Activated CD4-positive, CD25-positive, alpha-beta regulatory T cell treated with anti-CD3 and anti-CD28 coated beads, Interleukin-2, amount 50 U/mL, for 16 hours (primary cell): ENCODE results near the gene ALX3.
"Not testable (repeated sequence)": the region's sequence is repeated elsewhere in the genome, so short reads cannot be mapped to it uniquely, and the experiment has no call there.

Source experiments
- DNase-seq: peaks from one replicate; pipeline ENCODE4 v3.0.0-alpha.2; 2020; ENCODE audit warnings: low read depth, low spot score

The ALX3 gene

DNA sequence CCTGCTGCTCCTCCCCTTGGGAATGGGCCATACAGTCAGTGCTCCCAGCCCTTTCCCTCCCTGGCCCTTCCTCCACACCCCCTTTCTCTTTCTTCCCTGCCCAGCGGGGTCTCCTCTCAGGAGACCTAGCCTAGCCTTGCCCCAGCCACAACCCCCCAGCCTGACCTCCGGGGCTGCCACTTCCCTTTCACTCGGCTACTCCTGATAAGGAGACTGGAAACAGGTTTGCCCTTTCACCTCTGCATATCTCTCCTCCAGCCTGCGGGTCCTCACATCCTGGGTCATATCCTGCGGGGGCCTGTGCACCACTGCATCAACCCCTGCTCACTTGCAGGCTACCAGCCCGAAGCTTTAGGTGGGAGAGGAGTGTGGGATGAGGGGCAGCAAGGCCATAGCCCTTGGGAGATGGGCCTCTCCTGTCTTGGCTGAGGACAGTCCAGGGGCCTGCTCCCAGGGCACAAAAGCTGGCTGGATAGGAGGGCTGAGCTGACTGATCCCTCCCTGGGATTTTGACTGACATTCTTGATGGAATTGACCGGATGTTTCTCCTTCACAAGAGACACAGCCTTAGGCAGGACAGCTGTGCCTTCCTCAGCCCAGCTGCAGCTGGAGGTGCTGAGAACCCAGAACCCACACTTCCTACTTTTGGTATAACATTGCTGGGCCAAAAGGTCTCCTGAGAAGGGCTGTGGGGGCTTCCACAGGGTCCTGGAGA is 19.2 kb upstream of the ALX3 start:
- no peak for DNase-seq

DNA sequence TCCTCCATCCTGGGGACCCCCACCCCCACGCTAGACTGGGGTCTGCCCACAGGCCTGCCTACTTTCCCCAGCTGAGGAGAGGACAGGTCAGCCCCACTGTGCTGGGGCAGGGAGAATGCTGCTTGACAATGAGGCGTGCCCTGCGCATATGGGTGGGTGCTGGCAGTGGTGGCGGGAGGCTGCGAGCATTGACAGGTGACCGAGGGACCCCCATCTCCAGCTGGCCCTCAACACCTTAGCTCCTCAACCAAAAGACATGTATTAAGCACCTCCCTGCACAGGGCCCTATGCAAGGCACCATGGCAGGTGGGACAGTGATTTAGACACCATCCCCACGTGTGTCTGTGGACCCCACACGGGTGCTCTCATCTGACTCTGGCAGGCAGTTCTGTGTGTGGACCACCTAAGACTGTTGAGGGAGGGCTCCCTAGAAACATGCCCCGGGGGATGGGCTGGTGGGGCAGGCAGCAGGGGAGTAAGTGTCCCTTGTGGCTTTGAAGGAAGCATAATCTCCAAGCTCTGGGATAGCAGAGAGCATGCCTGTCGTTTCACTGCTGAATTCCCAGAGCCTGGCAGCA is 18.4 kb upstream of the ALX3 start:
- no peak for DNase-seq

DNA sequence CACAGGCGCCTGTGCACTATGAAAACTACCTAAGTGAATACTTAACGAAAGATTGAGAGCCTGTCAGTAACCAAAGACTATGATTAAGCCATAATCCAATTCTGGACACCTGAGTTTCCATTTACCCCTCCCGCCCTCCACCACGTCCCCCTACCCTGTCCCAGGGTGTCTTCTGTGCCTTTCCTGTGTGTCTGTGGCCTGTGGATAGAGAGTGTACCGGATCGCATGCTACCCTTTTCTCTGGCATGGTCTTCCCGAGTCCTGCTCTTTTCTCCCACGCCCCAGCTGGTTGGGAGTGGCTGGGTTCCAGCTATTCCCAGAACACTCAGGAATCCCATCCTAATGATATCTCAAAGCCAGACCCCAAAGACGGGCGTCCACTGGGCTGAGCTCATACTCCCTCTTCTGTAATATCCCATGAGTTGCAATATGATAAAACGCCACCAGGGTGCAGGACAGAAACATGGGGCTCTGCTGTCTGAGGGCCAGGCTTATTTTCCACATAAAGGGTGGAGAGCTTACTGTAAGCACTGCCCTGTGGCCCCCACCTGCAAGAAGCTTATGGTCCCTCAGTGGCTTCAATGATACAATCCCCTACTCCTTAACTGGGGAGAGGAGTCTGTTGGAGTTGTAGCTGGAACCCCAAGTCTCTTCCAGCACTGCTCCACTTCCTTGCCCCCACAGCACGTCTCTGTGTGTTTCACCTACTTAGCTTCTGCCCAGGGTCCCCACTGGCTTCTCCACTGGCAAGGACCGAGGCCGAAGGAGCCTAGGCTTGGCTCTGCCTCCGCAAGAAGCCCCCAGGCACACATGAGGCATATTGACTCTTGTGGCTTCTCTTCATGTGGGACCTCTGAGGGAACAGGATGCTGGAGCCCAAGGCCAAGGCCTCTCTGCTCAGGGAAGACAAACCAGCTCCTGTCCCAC is 17.6 kb upstream of the ALX3 start:
- DNase-seq, result no peak

DNA sequence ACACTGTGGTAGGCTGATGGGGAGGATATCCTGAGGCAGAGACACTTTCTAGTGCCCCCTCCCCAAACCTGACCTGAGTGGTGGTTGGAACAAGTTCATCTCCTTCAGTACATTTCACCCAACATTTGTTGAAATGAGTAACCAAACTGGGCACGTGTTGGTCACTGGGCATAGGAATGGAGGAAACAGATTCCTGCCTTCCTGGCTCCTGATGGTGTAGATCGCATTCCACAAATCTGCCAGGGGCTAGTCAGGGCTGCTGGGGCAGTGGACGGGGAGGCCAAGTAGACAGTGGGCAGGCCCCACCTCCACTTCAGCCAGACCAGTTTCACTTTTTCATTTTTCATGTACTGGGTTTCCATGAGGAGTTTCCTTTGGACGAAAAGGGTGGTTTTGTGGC is 16.5 kb upstream of the ALX3 start:
- no peak for DNase-seq

DNA sequence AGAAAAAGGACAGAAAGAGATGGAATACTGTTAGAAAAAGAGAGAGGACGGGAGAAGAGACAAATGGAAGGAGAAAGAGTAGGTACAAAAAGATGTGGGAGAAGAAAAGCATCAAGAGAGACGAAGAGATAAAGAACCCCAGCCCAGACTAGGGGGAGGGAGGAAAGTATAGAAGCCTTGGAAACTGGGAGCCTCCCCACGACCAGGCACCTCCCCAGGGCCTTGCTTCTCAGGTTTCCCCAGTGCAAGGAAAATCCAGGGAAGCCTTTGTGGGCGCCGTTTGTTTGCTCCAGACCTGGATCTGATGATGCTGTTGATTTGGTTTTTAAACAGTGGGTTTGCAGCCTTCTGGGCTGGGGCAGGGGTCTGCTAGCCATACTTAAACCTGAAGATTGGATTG is 15.2 kb upstream of the ALX3 start:
- DNase-seq, result no peak

DNA sequence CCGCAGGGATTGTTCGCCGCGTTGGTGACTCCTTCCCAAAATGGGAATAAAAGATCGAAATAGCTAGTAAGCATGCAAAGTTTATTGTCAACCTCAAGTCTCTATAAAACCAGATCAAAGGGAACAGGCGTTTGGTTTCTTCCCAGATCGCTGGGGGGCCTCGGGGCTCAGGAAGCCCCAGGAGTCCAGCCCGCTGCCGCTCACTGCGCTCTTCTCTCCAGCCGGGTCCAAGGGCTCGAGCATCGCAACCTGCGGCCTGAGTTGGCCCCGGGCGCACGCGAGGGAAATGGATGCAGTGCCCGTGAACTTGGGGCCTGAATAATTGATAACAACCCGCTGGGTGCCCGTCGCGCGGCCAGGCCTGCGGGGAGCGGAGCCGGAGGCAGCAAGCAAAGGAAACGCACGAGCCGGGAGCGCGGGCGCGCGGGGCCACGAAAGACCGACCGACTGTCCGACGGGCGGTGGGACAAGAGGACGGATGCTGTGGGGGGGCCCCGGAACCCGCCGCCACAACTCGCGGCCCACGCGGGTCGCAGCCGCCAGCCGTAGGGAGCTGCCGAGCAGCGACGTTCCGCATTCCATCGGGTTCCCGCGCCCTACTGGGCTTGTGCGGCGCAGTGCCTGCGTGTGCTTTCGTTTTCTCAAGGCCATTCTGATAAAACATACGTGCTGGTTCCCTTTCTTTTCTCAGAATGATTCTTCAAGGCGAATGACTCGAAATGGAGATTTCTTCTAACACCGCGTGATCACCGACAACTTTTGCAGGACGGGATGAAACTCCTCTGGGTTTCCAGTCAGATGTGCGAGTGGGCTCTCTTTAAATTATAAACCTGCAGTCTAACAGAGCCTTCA is 14.0 kb upstream of the ALX3 start:
- no peak for DNase-seq

DNA sequence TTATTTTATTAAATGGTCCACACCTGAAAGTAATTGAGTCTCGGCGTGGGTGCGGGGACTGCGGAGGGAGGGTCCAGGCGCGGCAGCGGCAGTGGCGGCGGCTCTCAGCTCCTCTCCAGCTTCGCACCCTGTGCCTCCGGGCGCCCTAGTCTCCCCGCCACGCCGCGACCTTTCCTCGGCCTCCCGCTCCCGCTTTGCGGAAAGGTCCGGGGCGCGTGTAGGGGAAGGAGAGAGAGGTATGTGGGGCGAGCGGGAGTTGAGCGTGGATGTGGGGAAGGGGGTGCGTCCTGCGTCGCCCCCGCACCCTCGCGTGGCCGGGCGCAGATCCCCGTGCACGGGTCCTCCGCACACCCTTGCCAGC is 13.4 kb upstream of the ALX3 start:
- no peak for DNase-seq

DNA sequence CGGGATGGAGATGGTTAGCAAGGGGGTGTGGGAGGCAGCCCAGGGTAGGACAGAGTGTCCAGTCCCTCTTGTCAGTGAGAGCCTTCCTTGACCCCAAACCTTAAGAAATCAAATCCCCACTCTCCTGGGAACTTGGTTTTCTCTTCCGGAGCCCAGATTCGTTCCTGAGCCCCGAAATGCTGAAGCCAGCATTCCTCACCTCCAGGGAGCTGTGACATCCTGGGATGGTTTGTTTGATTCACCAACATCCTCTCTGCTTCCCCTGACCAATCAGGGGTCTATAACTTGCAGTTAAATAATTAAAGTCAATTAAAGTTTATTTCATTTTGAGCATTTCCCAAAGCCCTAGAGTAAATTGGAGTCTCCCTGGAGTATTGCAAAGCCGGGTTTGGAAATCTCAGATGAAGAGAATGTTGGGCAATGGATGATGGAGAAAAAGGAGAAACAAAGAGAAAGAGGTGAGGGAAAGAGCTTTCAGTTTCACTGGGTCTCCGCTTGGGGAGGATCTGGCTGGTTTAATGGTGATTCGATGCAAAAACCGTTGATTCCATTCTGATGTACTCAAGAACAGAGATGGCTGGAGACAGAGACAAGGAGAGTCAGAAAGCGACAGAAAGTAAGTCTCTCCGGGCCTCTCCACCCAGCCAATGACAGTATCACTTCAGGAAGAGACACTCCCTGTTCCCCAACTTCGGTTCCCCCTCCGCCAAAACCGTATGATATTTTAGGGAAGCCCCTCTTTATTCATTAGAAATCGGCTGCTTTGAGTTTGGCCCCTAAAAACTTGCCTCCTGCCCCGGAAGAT is 12.8 kb upstream of the ALX3 start:
- no peak for DNase-seq

DNA sequence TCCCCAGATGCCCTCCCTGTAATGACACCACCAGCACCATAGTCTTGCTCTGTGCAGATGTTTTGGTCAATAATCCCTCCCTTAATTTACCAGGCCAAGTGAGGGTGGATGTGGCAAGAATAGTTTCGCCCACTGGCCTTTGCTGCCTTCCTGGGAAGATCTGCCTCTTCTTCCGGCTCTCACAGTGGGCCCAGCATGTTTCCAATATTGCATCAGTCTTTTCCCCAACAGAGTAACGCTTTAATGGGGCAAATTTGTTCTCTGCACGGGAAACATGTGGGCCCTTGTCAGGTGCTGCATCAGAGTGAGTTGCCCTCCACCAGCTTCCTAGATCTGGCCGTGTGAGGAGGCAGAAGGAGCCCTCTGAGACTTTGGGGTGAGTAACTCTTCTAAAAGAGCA is 12.0 kb upstream of the ALX3 start:
- DNase-seq, result no peak

DNA sequence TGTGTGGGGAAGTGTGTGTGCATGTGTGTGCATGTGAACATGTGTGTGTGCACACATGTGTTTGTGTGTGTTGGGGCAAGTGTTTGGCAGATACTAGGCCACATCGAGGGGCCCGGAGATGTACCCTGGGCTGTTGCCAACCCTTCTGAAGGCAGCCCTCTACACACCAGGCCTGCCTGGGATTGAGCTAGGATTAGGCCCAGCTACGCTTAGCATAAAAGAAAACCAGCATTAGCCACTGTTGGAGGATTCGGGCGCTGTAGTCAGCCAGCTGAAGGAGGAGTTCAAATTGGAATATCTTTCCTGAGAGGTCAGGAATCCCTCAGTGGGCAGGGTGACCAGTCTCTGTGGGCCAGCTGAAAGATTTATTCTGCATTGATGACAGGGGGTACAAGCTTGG is 10.6 kb upstream of the ALX3 start:
- DNase-seq, result no peak

DNA sequence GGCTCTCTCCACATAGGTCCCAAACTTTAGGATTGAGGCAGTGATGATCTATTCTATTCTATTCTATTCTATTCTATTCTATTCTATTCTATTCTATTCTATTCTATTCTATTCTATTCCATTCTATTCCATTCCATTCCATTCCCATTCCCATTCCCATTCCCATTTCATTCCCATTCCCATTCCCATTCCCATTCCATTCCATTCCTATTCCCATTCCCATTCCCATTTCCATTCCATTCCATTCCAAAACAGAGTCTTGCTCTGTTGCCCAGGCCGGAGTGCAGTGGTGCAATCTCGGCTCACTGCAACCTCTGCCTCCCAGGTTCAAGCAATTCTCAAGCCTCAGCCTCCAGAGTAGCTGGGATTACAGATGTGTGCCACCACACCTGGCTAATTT is 9.5 kb upstream of the ALX3 start:
- DNase-seq, result not testable (repeated sequence)

DNA sequence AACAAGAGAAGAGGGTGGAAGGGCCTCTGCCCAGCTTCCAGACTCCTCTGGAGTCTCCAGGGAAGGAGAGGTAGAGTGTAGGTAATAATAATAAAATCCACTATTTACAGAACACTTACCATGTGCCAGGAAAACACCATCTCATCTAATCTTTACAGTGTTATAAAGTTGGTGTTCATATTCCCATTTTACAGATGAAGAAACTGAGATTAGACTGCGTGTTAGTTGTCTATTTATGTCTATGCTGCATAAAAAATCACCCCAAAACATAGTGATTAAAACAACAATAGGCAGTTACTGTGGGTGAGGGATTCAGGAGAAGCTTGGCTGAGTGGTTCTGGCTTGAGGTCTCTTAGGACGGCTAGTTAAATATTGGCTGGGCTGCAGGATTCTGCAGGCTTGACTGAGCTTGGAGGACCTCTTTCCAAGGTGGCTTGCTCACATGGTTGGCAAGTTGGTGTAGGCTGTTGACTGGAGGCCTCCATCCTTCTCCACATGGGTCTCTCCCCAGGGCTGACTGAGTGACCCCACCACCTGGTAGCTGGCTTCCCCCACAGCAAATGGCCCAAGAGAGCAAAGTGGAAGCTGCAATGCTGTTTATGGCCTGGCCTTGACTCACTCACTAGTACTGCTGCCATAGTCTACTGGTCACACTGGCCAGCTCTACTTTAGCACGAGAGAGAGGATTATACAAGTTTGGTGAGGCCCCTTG is 6.5 kb upstream of the ALX3 start:
- DNase-seq, result no peak

DNA sequence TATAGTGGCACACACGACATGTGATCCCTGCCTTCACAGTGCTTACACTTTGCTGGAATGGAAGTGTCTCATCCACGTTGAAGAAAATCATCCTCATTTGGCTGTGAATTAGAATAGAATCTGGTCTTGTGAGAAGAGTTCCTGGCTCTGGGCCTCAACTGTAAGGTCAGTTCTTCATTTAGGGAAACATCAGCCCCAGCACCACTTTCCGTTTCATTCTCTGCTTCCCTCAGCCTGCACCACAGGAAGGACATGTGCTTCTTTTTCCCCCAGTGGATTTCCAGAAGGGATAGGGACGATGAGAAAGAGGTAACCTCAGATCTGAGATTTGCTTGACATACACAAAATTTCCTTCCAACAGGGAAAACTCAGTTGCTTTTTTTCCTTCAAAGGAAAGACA is 3.7 kb upstream of the ALX3 start:
- DNase-seq, result no peak

DNA sequence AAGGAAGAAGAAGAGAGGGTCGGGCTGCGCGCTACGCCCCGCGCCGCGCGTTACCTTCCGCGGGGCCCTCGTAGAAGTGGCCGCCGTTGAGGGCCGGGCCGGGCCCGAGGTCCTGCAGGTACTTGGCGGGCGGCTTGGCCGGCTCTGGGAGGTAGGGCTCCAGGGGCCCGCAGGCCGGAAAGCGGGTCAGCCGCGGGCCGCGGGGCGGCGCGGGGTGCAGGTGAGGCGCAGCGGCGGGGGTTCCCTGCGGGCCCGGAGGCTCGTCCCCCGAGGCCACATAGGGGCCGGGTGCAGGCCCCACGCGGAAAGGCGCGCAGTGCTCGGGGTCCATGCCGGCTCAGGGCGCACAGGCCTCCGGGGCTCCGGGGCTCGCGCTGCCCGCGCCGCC is 196 bp downstream of the ALX3 start:
- no peak for DNase-seq

DNA sequence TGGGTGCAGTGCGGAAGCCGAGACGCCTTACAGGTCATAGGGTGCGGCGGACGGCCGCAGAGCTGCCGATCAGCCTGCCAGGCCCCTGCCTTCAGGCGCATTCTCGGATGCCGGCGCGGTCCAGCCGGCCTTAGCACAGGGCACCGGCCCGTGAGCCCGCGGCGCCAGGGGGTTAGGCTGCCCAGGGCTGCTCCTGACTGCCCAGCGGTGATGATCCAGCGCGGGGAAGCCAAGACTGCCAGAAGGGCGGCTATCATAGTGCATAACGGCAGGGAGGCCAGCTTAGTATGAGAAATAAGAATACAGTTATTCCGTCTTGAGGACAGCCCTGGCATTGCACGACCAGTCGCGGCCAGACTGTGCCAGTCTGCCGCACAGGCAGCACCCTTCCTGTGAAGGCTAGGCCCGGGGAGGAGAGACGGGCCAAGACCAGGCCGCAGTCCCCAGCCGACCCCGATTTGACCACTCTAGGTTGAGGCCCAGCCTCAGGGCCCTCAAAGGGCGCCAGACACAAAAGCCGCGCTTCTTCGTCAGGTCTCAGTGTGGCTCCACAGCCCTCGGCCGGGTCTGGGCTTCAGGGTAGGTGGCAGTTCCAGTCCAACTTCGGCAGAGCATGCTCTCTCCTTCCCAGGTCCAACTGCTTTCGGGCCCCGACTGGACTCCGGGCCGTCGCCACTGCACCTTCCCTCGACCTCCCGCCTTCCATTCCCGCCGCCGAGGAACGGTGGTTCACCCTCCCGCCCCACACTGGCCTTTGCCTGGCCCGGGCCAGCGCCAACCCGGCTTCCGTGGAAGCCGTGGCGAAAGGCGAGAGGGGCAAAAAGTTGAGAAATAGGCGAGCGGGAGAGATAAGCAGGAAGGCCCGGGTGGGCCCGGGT is 829 bp downstream of the ALX3 start:
- no peak for DNase-seq

DNA sequence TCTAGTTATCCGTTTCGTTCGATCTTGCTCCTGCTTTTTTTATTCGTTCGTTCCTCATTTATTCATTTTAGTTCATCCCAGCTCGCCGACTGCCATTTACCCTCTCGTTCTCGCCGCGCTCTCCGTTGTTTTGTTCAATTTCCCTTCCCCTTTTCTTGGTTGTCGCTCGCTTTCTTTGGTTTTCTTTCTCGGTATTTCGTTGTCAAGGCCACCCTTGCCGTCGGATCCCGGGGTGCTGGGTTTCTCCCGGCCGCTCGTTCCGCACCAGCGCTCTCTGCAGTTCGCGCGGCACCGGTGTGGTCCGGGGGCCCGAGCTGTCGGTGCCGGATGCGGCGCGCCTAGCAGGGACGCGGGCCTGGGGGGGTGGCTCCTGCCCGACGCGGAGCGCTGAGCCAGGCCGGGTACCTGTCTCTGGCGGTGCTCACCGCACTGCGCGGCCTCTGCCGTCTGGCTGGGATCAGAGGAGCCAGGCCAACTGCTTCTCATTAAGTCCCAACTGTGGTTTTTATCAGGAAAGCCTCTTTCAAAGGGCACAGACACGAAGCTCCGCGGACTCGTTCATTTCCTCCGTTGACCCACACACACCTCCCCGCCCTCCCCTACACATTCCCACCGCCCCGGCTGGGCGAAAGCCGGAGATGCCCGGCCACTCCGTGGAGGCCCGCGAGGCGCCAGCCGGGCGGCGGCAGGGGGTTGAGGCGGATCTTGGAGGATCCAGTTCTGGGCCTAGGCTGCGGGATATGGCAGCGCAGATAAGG is 1.6 kb downstream of the ALX3 start:
- DNase-seq, result no peak

DNA sequence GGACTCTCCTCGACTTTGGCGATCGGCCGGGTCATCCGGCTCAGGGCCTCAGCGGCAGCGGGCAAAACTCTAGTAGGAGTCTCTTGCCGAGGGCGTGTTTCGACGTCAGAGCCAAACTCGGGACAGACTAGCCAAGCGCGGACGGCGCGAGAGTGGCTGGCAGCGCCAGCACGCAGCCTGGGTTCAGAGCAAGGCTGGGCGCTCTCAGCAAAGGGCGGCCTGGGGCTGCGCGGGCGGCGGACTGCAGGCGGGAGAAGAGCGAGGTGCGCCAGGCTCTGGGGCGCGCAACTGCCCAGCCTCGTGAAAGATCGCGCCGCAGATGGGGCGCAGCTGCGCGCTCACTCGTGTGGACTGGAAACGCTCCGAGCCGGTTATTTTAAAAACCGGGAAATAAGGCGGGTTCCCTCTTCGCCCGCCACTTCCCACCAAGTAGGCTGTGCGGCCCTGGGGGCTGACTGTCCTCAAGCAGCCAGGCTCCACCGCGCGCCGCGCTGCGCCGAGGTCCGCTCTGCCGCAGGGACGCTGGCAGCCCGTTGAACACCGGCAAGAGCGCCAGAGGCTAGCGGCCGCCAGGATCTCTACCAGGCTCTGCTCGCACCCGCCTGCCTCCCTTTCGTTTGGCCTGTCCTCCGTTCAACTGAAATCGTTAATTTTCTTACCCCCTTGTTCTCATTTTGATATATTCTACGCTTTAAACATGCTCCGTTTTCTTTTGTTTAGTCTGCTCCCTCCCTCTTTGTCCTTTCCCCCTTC is 2.4 kb downstream of the ALX3 start:
- no peak for DNase-seq

DNA sequence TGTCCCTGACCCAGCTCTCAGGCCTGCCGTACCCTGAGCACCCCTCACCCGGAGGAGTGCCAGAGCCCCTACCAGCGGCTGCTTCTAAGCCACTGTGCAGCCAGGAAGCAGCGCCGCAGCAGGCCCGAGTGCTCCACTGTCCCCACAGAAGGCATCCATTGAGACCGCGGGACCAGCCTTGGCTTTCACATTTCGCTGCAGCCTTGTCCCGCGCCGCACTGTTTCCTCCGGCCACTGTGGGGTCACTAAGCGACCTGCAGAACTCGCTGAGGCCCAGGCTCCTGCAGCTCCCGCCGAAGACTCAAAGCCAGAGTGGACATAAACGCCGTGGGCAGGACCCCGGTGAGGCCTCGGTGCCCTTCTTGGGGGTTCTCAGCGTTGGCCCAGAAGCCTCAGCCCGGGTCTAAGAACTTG is 3.0 kb downstream of the ALX3 start:
- no peak for DNase-seq
